Amygdala (tissue), 56 donors: ENCODE data around the gene NFIB.
A peak's percentile ranks its signal among the peaks of the same experiment; 100 is the strongest.

Experiments used
- DNase-seq, 56 donors: peaks; one replicate each; lab custom pipeline; 2025; lab: John Stamatoyannopoulos, UW

NFIB gene

GRCh38 chr9:14198047-14198840 lies 115.7 kb downstream of the NFIB start:
- DNase-seq, result no peak

GRCh38 chr9:14197325-14197858 lies 116.5 kb downstream of the NFIB start:
- no peak for DNase-seq

DNA sequence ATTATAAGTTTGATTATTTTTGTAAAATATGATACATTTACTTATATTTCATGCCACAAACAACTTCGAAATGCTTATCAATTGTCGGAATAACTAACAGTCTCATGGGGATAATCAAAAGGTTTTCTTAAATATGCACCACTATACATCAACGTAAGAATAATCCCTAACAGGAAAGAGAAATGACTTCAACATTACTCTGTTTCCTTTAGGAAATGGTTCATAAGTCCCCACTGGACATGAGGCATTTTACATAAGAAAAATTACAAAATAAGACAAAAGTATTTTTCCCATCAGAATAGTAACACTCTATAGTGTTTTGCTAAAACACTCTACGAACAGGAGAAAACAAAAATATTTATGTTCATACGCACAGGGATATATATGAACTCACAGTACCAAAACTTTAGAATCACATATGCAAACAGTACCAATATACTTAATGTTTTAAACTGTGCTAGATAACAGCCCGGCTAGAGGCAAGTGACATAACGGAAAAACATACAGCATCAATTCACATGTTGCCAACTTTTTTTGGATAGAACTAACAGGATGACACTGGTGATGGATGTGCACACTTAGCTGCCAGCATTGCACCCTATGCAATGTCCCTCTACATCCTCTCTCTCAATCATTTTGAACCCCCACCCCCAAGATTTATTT lies 120.5 kb downstream of the NFIB start:
- no peak for DNase-seq

DNA sequence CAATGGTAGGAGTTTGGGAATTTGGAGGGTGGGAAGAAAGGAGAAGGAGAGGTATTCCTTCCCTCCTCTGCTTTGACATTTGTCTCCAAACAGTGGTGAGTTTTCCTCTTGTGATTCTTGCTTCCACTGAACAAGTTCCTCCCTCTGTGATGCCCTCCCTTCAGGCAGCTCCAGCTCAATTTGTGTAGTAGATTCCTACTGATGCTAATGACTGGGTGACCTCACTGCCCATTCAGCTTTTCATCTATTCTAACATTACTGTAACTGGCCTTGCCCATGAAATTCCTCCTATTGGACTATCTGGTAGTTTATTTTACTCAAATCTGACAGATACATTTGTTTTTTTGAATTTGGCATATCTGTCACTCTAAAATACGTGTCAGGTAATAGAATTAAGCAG lies 121.4 kb downstream of the NFIB start:
- no peak for DNase-seq

DNA sequence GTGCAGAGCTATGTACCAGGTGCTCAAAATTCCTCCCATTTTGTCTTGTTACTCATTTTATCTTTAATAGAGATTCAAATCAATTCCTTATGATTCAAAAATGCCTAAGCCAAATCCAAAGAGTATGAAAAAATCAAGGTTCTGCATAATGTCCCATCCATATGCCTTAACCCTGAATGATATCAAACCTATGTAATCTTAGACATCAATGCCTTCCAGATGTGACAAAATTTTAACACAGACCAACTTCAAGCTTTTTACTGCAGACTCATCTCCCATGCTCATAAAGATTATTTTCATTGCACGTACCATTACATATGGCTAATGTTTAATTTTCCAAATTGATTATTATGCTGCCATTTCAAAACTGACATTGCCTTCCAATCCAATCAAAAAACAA lies 122.4 kb downstream of the NFIB start:
- no peak for DNase-seq

DNA sequence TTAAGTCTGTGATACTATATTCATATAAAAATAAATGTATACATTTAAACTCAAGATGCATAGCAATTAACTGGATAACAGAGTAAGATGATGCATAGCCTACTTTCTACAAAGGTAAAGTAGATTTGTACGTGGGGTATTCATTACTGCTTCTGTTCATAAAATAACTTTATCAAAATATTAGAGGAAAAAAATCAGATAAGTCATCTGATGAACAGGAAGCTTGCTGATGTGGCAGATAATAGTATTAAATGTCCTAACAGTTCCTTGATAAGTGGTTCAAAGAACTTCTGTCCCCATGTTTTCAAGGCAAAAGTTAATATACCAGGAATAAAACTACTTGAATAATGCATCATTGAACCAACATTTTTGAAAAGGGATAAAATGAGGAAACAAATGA lies 123.7 kb downstream of the NFIB start:
- no peak for DNase-seq

DNA sequence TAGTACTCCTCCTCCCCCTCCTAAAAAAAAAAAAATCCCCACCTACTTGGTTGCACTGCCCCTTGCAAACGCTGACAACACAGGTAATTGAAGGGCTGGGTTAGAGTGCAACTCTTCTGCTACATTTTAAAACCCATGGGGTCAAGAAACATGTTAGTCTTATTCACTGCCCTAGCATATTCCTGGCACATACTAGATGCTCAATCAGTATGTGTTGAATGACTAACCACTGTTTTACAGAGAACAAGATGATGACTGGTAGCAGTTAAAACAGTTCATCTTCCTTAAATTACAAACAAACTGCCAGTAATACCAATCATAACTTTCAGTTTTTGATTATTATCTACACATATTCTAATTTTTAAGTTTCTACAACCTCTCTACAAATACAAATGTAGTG lies 124.4 kb downstream of the NFIB start:
- no peak for DNase-seq

- no peak for DNase-seq
Measured at GRCh38 chr9:14189146-14189545, 124.8 kb downstream of the NFIB start.

DNA sequence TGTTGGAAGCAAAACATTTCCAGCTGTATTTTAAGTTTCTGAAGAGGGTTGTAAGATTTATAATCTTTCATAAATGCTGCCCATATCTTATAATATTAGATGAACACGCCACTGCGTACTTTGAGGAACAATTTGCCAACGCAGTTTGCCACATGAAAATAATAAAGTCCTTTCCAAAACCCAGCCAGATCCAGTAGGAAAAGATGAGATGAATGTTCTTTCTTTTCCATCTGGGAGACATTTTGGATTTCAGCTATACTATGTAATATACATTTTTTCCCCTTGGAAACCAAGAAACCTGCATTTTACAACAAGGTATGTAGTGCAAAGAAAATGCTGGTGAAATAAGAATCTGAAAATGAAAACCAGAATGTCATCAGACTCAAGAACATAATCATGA lies 125.4 kb downstream of the NFIB start:
- no peak for DNase-seq

- DNase-seq, result no peak
Measured at GRCh38 chr9:14188011-14188410, 125.9 kb downstream of the NFIB start.

GRCh38 chr9:14186096-14186495 lies 127.8 kb downstream of the NFIB start:
- DNase-seq, result no peak

- DNase-seq, result no peak
Measured at GRCh38 chr9:14185016-14185415, 128.9 kb downstream of the NFIB start.

DNA sequence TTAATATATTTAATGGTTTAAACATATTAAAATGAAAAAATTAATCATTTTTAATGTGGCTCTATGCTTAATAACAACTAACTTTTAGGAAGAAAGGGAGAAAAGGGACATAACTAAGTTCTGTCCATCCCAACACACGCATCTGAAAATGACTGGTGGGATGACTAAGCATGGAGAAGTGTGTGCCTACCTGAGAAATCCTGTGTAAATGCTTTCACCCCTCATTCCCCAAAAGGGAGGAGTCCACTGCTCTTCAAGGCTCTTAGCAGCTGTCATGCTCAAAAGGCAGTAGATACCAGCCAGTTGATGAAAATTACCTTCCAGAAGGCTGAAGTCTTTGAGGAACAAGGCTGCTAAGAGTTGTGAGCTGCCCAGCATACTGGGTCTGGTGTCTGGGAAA lies 130.9 kb downstream of the NFIB start:
- DNase-seq, result no peak

- DNase-seq, result no peak
Measured at GRCh38 chr9:14180960-14181537, 132.9 kb downstream of the NFIB start.

DNA sequence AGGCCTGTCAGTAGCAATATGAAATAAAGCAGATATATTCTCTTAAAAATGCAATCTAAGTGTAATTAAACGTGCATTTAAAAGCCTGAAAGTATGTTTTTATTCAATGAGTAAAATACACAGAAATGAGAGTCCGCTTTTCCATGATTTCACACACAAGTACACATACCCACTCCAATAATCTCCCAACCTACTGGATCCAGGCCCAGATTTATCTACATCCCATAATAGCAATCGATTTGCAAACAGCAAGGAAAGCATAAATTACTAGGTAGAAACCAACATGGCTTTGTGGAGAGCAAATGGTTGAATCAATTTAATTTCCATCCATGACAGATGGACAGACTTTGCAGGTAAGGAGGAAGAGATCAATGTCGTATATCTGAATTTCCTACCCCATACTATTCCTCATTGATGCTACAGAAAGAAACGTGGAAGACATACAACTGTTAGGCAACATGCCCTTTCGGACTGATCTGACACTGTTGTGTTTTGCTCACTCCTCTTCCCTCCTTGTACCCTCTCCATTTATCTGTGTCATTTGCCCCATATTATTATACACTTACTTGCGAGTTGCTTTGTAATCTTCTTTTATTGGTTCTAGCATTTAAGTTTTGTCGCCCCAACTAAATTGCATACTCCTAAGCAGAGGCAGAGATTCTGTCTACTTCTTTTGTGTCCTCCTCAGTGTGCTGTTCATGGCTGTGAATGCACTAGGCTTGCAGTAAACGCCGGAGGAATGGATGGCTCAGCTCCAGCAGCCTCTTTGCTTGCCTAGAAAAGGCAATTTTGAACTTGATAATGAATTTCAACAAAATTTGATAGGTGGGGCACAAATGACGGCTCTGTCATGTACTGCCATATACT lies 133.6 kb downstream of the NFIB start:
- DNase-seq, result peak in 22 of 56 donors; percentile 1 to 57 (median 14)

GRCh38 chr9:14179449-14179848 lies 134.5 kb downstream of the NFIB start:
- DNase-seq, result no peak

GRCh38 chr9:14175778-14176177 lies 138.2 kb downstream of the NFIB start:
- DNase-seq, result no peak

- DNase-seq, result peak in 7 of 56 donors; percentile 0 to 19 (median 4)
Measured at GRCh38 chr9:14173713-14174112, 140.2 kb downstream of the NFIB start.

DNA sequence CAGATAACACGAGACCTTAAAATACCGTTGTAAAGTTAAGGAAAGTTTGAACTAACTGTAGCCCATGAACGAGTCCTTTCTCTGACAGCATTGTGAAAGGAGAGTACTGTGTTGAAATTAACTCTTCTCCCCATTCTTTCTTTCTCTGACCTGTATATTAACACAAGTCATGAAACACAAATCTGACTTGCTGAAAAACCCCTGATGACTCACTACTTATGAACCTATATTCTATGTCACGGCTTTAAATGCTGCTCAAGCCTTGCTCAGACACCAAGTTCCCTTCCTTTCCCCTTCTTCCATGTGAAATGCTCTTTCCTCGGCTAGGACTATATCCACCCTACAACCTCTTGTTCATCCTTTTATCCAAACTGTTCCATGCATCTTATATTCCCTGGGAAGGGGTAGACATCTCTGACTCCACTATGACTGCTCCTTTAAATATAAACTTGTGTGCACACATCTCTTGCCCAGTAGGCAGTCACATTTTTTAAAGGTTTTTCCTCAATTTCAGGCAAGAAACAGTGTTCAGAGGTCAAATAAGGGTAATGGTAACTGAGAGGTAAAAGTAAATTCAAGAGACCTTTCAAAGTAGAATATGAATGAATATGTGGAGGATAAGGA lies 142.9 kb downstream of the NFIB start:
- DNase-seq, result no peak

DNA sequence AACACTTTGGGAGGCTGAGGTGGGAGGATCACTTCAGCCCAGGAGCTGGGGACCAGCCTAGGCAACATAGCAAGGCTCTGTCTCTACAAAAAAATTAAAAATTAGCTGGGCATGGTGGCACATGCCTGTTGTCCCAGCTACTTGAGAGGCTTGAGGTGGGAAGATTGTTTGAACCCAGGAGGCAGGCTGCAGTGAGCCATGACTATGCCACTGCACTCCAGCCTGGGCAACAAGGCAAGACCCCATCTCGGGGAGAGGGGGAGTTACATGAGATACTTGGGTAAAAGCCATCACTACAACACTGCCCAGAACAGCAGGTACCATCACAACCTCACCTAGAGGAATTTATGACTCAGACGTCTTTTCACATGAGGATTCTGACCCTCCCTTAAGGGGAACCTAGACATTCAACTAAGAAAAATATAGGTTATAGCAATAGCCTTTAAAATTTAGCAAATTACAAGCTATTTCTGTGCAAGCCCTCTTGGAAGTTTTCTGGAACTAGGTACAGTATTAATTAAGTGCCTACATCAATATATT lies 143.5 kb downstream of the NFIB start:
- no peak for DNase-seq
